IMR-90 (cell line): ENCODE measurements around the gene FOXP1. TPM values are rescaled to one million over a fixed set of nuclear protein-coding genes. Genes with fewer than 3 reads are reported as not detected.
A peak's percentile ranks its signal among the peaks of the same experiment; 100 is the strongest.

Experiments
- ATAC-seq: fragments of 200-7000 bp; cut with Tn5 transposase; 2 replicates; pipeline ENCODE4 v1.9.1; 2020; ENCODE audit warnings: low read depth, mild to moderate bottlenecking, moderate library complexity
- BruUV-seq: library from RNA; stranded (reverse); fragments of 400-500 nt; replicated peaks from 2 replicates; lab custom pipeline; 2021; lab: Mats Ljungman, UMichigan
- CTCF ChIA-PET: fragments of 300-600 bp; formaldehyde crosslinking; extraction: SDS; loops from one replicate; lab custom pipeline; 2021; ENCODE audit warnings: antibody characterized with exemption; lab: Yijun Ruan, JAX
- POLR2A ChIA-PET: fragments of 300-600 bp; sonication (Branson Sonifier 250); formaldehyde crosslinking; loops from one replicate; lab custom pipeline; 2022; ENCODE audit warnings: antibody characterized with exemption; ENCODE audit not compliant: unreplicated experiment; lab: Charles Lee
- DNase-seq: peaks from one replicate; pipeline ENCODE4 v3.0.0; 2013
- H2AFZ ChIP-seq: replicated peaks from 2 replicates; pipeline ENCODE3; 2013; ENCODE audit warnings: low read length, mild to moderate bottlenecking; ENCODE audit not compliant: poor library complexity
- H2AK5ac ChIP-seq: 2 replicates; pipeline ENCODE4 v1.6.1; 2013; ENCODE audit warnings: low read depth, low read length, inconsistent platforms
- H2AK9ac ChIP-seq: replicated peaks from 2 replicates; pipeline ENCODE3; 2013; ENCODE audit warnings: mild to moderate bottlenecking, low read depth, low read length, moderate library complexity; ENCODE audit not compliant: poor library complexity
- H2BK120ac ChIP-seq: 2 replicates; pipeline ENCODE4 v1.6.1; 2013; ENCODE audit warnings: low read depth, low read length, inconsistent platforms
- H2BK15ac ChIP-seq: 3 replicates; pipeline ENCODE4 v1.6.1; 2013; ENCODE audit warnings: low read depth, low read length, inconsistent platforms
- H2BK20ac ChIP-seq: 2 replicates; pipeline ENCODE4 v1.6.1; 2013; ENCODE audit warnings: low read depth, mild to moderate bottlenecking, inconsistent platforms, low read length, moderate library complexity
- H2BK5ac ChIP-seq: 2 replicates; pipeline ENCODE4 v1.6.1; 2013; ENCODE audit warnings: mild to moderate bottlenecking, low read depth, low read length, inconsistent platforms; ENCODE audit not compliant: poor library complexity, severe bottlenecking
- H3K14ac ChIP-seq: replicated peaks from 2 replicates; pipeline ENCODE4 v1.6.1; 2013; ENCODE audit warnings: low read depth, low read length, inconsistent platforms
- H3K18ac ChIP-seq: 2 replicates; pipeline ENCODE4 v1.6.1; 2013; ENCODE audit warnings: low read depth, low read length, control low read depth
- H3K23ac ChIP-seq: 2 replicates; pipeline ENCODE4 v1.6.1; 2013; ENCODE audit warnings: low read depth, low read length, inconsistent platforms
- H3K27ac ChIP-seq: 2 replicates; pipeline ENCODE4 v1.5.1; 2013; ENCODE audit warnings: mild to moderate bottlenecking, control low read depth, low read length; ENCODE audit not compliant: insufficient read depth
- H3K27me3 ChIP-seq: 2 replicates; pipeline ENCODE4 v1.6.1; 2013; ENCODE audit warnings: low read length; ENCODE audit not compliant: control insufficient read depth, insufficient read depth
- H3K36me3 ChIP-seq: 2 replicates; pipeline ENCODE4 v1.6.1; 2013; ENCODE audit warnings: low read length, mixed read lengths; ENCODE audit not compliant: control insufficient read depth, insufficient read depth
- H3K4ac ChIP-seq: 2 replicates; pipeline ENCODE4 v1.6.1; 2013; ENCODE audit warnings: low read depth, low read length, inconsistent platforms
- H3K4me1 ChIP-seq: 2 replicates; pipeline ENCODE4 v1.6.1; 2013; ENCODE audit warnings: low read length, mixed read lengths; ENCODE audit not compliant: control insufficient read depth, insufficient read depth
- H3K4me2 ChIP-seq: 2 replicates; pipeline ENCODE4 v1.6.1; 2013; ENCODE audit warnings: low read depth, mild to moderate bottlenecking, control low read depth, low read length, moderate library complexity
- H3K4me3 ChIP-seq: 2 replicates; pipeline ENCODE4 v1.5.1; 2013; ENCODE audit warnings: low read depth, mild to moderate bottlenecking, control low read depth, low read length, moderate library complexity; ENCODE audit not compliant: insufficient read depth
- H3K56ac ChIP-seq: 2 replicates; pipeline ENCODE4 v1.6.1; 2013; ENCODE audit warnings: low read length, inconsistent platforms; ENCODE audit not compliant: insufficient read depth; ENCODE audit errors: extremely low read depth
- H3K79me1 ChIP-seq, 2 experiments: 2 replicates each; pipeline ENCODE4 v1.6.1; 2013; ENCODE audit warnings: low read length in 2 of 2, inconsistent platforms in 1 of 2, low read depth in 1 of 2
- H3K9ac ChIP-seq: 2 replicates; pipeline ENCODE4 v1.6.1; 2013; ENCODE audit warnings: low read depth, low read length, control low read depth
- H3K9me1 ChIP-seq: 2 replicates; pipeline ENCODE4 v1.6.1; 2013; ENCODE audit warnings: low read length, inconsistent platforms; ENCODE audit not compliant: insufficient read depth
- H3K9me3 ChIP-seq: 2 replicates; pipeline ENCODE4 v1.6.1; 2013; ENCODE audit warnings: low read length; ENCODE audit not compliant: control insufficient read depth, insufficient read depth
- H4K20me1 ChIP-seq: 2 replicates; pipeline ENCODE4 v1.6.1; 2013; ENCODE audit warnings: low read length, inconsistent platforms; ENCODE audit not compliant: insufficient read depth
- H4K5ac ChIP-seq: 2 replicates; pipeline ENCODE4 v1.6.1; 2013; ENCODE audit warnings: mild to moderate bottlenecking, low read depth, low read length, control low read depth
- H4K8ac ChIP-seq, 2 experiments: 2 replicates each; pipeline ENCODE4 v1.6.1; 2013; ENCODE audit warnings: low read depth in 2 of 2, low read length in 2 of 2, control low read depth in 1 of 2, inconsistent platforms in 1 of 2
- H4K91ac ChIP-seq: 2 replicates; pipeline ENCODE4 v1.6.1; 2013; ENCODE audit warnings: low read depth, low read length, inconsistent platforms; ENCODE audit not compliant: insufficient read depth
- BHLHE40 ChIP-seq: fragments of 150-350 bp; IDR thresholded peaks from 2 replicates; pipeline ENCODE4 v1.6.1; 2016; ENCODE audit warnings: mild to moderate bottlenecking, low read depth, low read length
- CEBPB ChIP-seq: IDR thresholded peaks from 2 replicates; pipeline ENCODE4 v1.6.1; 2012; ENCODE audit warnings: low read depth, low read length, improper control_type of control experiment
- CHD1 ChIP-seq: IDR thresholded peaks from 2 replicates; pipeline ENCODE4 v1.6.1; 2012; ENCODE audit warnings: low read depth, low read length, improper control_type of control experiment
- MAFK ChIP-seq: IDR thresholded peaks from 2 replicates; pipeline ENCODE4 v1.6.1; 2012; ENCODE audit warnings: low read depth, low read length, improper control_type of control experiment
- MAZ ChIP-seq: IDR thresholded peaks from 2 replicates; pipeline ENCODE4 v1.6.1; 2012; ENCODE audit warnings: low read depth, mild to moderate bottlenecking, low read length, improper control_type of control experiment, moderate library complexity, borderline replicate concordance
- MXI1 ChIP-seq: IDR thresholded peaks from 2 replicates; pipeline ENCODE4 v1.6.1; 2012; ENCODE audit warnings: low read depth, mild to moderate bottlenecking, low read length, moderate library complexity, borderline replicate concordance
- NFE2L2 ChIP-seq: fragments of 150-350 bp; IDR thresholded peaks from 2 replicates; pipeline ENCODE4 v1.6.1; 2016; ENCODE audit warnings: low read depth, mild to moderate bottlenecking, low read length
- POLR2A ChIP-seq: IDR thresholded peaks from 2 replicates; pipeline ENCODE4 v1.6.1; 2012; ENCODE audit warnings: mild to moderate bottlenecking, low read depth, low read length
- RAD21 ChIP-seq: IDR thresholded peaks from 2 replicates; pipeline ENCODE4 v1.6.1; 2012; ENCODE audit warnings: low read length, improper control_type of control experiment
- RCOR1 ChIP-seq: IDR thresholded peaks from 2 replicates; pipeline ENCODE4 v1.6.1; 2012; ENCODE audit warnings: mild to moderate bottlenecking, low read length, improper control_type of control experiment; ENCODE audit not compliant: insufficient replicate concordance
- RFX5 ChIP-seq: IDR thresholded peaks from 2 replicates; pipeline ENCODE4 v1.8.0; 2012; ENCODE audit warnings: low read depth, mild to moderate bottlenecking, low read length, moderate library complexity
- SMC3 ChIP-seq: fragments of 150-350 bp; IDR thresholded peaks from 2 replicates; pipeline ENCODE4 v1.6.1; 2016; ENCODE audit warnings: low read depth, mild to moderate bottlenecking, antibody characterized with exemption, low read length, moderate library complexity
- WGBS, 2 experiments: methylation state at CpG; one replicate each; pipeline versions ENCODE4 v1.1.5 to v1.1.7; 2013; ENCODE audit warnings: missing lambda C conversion rate in 2 of 2; ENCODE audit not compliant: insufficient read length in 1 of 2; ENCODE audit errors: extremely low coverage in 2 of 2; 5-methylcytosine and 5-hydroxymethylcytosine counted together
- dilution Hi-C: fragments of 300-500 bp; cut with HindIII; formaldehyde crosslinking; loops from one replicate; pipeline ENCODE4 v1.14.3; 2018; ENCODE audit warnings: low sequenced_read_pairs; ENCODE audit not compliant: unreplicated experiment
- in situ Hi-C: fragments of 300-500 bp; cut with MboI; formaldehyde crosslinking; loops from 3 replicates; pipeline ENCODE4 v1.14.3; 2019; ENCODE audit warnings: low sequenced_read_pairs, inconsistent platforms, mixed read lengths
- intact Hi-C: fragments of 100-400 bp; cut with micrococcal nuclease; formaldehyde crosslinking; loops from 2 replicates; pipeline ENCODE4 v1.10.0; 2022
- polyA plus RNA-seq, 3 experiments: library from polyadenylated mRNA; depleted of rRNA; stranded (reverse); fragments of >200 nt; gene quantifications; 2 replicates each; pipeline ENCODE4 v1.2.3, GENCODE V29; 2012; ENCODE audit warnings: low replicate concordance in 1 of 3
- total RNA-seq: library from RNA; depleted of rRNA; stranded (reverse); fragments of >200 nt; gene quantifications from 2 replicates; pipeline ENCODE4 v1.2.3, GENCODE V29; 2012
- TF ChIP-seq, protein P1 (sequence below): fragments of 150-350 bp; IDR thresholded peaks from 2 replicates; pipeline ENCODE4 v1.6.1; 2016; ENCODE audit warnings: low read depth, mild to moderate bottlenecking, low read length, moderate library complexity, borderline replicate concordance
- TF ChIP-seq, protein P2 (sequence below): conservative IDR thresholded peaks from 2 replicates; pipeline ENCODE4 v1.5.1; 2012; ENCODE audit warnings: mild to moderate bottlenecking, low read depth, low read length, improper control_type of control experiment
- TF ChIP-seq, protein P3 (sequence below): fragments of 150-350 bp; IDR thresholded peaks from 2 replicates; pipeline ENCODE4 v1.6.1; 2017; ENCODE audit warnings: mild to moderate bottlenecking, antibody characterized with exemption, low read length, low read depth

The FOXP1 gene
- total and polyA plus RNA-seq, 2 of the 4 experiments (the other 2 are of a cell fraction), result 37.0 to 132 TPM

DNA sequence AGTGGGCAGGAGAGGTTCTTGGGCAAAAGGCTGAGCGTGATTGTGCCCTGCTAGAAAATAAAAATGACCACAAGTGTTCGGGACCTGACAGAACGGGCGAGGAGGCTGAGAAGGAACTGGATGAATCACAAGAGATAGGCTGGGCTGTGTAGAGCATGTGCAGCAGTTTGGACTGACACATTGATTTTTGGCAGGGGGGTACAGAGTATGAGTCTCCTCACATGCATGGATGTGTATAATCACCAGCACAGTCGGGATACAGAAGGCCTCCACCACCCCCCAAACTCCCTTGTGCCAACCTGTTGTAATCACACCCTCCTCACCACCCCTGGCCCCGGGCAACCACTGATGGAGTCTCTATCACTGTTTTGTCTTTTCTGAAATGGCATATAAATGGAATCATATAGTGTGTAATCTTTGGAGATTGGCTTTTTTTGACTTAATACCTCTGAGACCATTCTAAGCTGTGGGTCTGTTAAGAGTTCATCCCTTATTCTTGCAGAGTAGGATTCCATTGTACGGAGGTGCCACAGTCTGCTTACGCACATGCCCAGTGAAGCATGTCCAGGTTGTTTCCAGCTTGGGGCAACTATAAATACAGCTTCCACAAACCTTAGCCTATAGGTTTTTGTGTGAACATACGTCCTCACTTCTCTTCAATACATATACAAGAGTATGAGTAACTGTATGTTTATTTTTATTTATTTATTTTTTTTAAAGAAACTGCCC lies 438.8 kb downstream of the FOXP1 start:
- 0 out of 2 replicates have a peak, but pooled peaks cover 1% of the 10 kb centered on the region for H3K36me3 ChIP-seq
- in situ Hi-C loops, result no loop called here

More for the DNA sequence above, 438.8 kb downstream of the FOXP1 start:
- Histone ChIP-seq H3K4ac (0 out of 2 replicates have a peak overlapping the region, but pooled peaks have one; percentile 20), H3K23ac (no peak overlapping the region), H3K79me1 (peaks cover 0 to 13% of the 10 kb centered on the region in 2 experiments; a peak in 1 of 4 replicates), H4K8ac (no peak overlapping the region), H3K9ac (no peak overlapping the region), H2AFZ (no peak overlapping the region), H3K18ac (no peak overlapping the region), H2BK20ac (no peak overlapping the region), H2AK9ac (no peak overlapping the region), H2BK15ac (no peak overlapping the region), H4K5ac (no peak overlapping the region), H3K4me3 (no peak overlapping the region), H4K20me1 (no peaks in the 10 kb centered on the region), H2BK120ac (no peak overlapping the region), H2BK5ac (no peak overlapping the region), H2AK5ac (peak overlapping the region; percentile 49; the same call in 1 of the 2 replicates), H3K27ac (no peak overlapping the region), H3K27me3 (no peaks in the 10 kb centered on the region), H3K56ac (no peak overlapping the region), H3K14ac (no peak overlapping the region), H3K4me1 (no peaks in the 10 kb centered on the region; the same call in 1 of the 2 replicates), H4K91ac (no peak overlapping the region), H3K4me2 (no peak overlapping the region), H3K9me3 (no peaks in the 10 kb centered on the region), H3K9me1 (peaks cover 5% of the 10 kb centered on the region; the same call in 1 of the 2 replicates)
- intact Hi-C loops (no loop called here), dilution Hi-C loops (no loop called here)
- CTCF ChIA-PET, result no interaction called here
- peak; percentile 37 for DNase-seq
- POLR2A ChIA-PET, result interaction anchor here (0.6 kb wide), 1 partner anchor 457 kb away, joined by 4 read pairs; no protein-coding TSS in a partner anchor
- ATAC-seq, result no peak
- BruUV-seq, result no TSS peak
- TF ChIP-seq BHLHE40 (no peak), NFE2L2 (no peak), RCOR1 (no peak), RAD21 (no peak), POLR2A (no peak), CHD1 (no peak), RFX5 (no peak), MAFK (no peak), MXI1 (no peak), CEBPB (no peak), SMC3 (no peak), MAZ (no peak)
- TF ChIP-seq, protein P1, sequence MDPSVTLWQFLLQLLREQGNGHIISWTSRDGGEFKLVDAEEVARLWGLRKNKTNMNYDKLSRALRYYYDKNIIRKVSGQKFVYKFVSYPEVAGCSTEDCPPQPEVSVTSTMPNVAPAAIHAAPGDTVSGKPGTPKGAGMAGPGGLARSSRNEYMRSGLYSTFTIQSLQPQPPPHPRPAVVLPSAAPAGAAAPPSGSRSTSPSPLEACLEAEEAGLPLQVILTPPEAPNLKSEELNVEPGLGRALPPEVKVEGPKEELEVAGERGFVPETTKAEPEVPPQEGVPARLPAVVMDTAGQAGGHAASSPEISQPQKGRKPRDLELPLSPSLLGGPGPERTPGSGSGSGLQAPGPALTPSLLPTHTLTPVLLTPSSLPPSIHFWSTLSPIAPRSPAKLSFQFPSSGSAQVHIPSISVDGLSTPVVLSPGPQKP, result no peak
- TF ChIP-seq, protein P2, sequence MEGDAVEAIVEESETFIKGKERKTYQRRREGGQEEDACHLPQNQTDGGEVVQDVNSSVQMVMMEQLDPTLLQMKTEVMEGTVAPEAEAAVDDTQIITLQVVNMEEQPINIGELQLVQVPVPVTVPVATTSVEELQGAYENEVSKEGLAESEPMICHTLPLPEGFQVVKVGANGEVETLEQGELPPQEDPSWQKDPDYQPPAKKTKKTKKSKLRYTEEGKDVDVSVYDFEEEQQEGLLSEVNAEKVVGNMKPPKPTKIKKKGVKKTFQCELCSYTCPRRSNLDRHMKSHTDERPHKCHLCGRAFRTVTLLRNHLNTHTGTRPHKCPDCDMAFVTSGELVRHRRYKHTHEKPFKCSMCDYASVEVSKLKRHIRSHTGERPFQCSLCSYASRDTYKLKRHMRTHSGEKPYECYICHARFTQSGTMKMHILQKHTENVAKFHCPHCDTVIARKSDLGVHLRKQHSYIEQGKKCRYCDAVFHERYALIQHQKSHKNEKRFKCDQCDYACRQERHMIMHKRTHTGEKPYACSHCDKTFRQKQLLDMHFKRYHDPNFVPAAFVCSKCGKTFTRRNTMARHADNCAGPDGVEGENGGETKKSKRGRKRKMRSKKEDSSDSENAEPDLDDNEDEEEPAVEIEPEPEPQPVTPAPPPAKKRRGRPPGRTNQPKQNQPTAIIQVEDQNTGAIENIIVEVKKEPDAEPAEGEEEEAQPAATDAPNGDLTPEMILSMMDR, result no peak
- TF ChIP-seq, protein P3, sequence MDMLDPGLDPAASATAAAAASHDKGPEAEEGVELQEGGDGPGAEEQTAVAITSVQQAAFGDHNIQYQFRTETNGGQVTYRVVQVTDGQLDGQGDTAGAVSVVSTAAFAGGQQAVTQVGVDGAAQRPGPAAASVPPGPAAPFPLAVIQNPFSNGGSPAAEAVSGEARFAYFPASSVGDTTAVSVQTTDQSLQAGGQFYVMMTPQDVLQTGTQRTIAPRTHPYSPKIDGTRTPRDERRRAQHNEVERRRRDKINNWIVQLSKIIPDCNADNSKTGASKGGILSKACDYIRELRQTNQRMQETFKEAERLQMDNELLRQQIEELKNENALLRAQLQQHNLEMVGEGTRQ, result no peak
- WGBS, 2 experiments, result 96% methylated on average over 4 of the region's 9 CpGs; no CpG with 5 or more reads in 1 of the 2 experiments
